GM18499 (cell line): ENCODE results near the gene TFF3.

ENCODE experiments used
- ATAC-seq: cut with Tn5 transposase; IDR thresholded peaks from one replicate; pipeline ENCODE4 v1.9.1; 2021; ENCODE audit warnings: moderate number of reproducible peaks; ENCODE audit not compliant: insufficient read depth, unreplicated experiment

Gene TFF3, protein sequence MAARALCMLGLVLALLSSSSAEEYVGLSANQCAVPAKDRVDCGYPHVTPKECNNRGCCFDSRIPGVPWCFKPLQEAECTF

DNA sequence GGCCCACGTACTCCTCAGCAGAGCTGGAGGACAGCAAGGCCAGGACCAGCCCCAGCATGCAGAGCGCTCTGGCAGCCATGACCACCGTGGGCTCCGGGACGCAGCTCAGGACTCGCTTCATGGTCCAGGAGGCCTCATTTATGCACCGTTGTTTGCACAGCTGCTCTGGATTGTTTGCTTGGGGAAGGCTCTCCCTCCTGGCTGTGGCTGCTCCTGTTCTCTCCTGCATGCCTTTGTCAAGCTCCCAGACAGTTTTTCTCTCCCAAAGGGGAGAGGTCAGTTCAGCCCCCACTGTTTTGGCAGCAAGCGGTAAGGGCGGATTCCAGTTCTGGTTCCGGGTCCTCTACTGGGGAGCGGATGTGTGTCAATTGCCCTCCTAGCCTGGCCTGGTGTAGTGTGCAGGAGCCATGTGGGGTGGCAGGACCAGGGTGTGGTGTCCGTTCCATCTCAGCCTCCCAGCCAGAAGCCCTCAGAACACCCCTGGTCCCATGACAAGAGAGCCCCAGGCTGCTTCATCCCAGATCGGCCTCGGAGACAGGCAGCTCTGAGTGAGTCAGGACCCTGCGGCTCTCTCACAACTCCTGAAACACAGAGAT, at the start of gene TFF3:
Gene TFF3, minus strand, starts transcription at position 114 of the 596 bp plus-strand sequence. Its CDS starts 35 bp downstream, at position 79.
- ATAC-seq, result no peak

DNA sequence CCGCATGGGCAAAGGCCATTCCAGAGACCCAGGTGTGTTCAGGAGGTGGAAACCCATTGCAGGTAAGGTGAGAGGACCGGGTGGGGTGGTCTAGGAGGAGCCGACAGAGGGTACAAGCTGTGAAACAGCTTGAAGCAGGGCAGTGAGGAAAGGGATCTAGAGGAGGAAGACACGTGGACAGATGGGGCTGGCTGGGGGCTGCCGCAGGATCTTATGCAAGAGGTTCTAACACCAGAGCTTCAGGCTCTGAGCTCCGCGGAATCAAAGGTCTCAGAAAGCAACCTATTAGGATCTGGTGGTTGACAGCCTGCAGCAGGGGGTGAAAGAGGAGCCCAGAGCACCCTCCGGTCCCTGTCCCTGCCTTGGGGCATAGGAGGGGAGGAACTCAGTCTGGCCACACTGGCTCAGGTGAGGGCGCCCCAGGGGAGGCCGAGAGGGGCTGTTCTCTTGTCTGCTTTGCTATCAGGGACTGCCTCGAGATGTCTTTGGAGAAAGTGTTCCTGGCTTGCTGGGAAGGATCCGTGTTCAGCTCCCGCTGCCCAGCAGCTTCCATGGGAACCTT, 49.2 kb upstream of the TFF3 start:
- no peak for ATAC-seq

DNA sequence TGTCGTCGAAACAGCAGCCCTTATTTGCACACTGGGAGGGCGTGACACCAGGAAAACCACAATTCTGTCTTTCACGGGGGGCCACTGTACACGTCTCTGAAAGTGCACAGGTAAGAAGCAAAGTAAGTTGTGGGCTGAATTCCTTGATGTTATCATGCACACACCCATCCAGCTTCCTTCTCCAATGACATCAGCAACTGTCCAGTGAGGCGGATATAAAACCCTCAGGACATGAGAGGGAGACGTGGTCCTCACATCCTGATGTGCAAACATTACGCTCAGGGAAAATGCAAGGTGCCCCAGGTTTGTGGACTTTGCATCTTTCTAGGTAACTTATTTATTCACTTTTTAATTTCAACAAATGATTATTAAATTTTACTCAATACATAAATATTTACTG, 48.1 kb upstream of the TFF3 start:
- no peak for ATAC-seq

DNA sequence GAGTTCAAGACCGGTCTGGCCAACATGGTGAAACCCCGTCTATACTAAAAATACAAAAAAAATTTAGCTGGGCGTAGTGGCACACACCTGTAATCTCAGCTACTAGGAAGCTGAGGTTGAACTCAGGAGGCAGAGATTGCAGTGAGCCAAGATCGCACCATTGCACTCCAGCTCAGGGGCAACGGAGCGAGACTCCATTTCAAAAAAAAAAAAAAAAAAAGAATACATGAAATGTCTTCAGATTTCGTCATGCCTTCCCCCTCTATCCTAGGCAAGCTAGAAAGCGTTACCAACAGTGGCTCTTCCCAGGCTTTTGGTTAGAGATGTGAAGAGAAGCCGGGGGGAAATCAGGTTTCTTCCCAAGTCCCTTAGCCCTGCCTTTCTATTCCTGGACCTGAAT, 47.5 kb upstream of the TFF3 start:
- ATAC-seq, result no peak

DNA sequence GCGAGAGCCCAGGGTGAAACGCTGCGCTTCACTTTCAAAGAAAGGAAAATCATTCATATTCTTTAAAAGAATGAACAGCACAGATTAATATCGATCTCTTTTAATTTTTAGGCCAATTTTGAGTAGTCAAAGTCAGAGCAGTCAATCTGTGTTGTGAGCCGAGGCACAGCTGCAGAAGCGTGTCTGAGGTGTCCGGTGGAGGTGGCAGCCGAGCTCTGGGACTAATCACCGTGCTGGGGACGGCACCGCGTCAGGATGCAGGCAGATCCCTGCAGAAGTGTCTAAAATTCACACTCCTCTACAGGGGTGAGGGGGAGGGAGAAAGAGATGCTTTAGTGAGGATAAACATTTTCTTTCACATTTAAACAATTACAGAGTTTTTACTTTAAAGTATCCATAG, 47.0 kb upstream of the TFF3 start:
- ATAC-seq, result no peak

DNA sequence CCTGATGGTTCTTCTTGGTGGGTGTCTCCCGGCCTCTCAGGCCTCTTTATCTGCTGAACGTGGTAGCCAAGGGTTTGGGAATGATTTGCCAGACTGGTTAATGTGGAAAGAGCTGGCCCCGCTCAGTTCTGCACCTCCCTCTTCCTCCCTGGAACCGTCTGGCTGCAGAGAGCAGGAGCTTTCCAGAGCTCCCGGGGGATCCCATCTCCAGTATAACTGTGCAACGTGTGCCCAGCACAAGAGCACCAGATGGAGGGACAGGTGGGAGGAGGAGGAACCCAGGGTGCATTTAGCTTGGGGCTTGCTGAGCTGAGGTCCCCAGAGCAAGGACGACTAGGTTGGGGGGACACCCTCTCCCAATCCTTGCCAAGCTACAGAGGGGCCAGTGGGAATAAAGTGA, 46.1 kb upstream of the TFF3 start:
- no peak for ATAC-seq

DNA sequence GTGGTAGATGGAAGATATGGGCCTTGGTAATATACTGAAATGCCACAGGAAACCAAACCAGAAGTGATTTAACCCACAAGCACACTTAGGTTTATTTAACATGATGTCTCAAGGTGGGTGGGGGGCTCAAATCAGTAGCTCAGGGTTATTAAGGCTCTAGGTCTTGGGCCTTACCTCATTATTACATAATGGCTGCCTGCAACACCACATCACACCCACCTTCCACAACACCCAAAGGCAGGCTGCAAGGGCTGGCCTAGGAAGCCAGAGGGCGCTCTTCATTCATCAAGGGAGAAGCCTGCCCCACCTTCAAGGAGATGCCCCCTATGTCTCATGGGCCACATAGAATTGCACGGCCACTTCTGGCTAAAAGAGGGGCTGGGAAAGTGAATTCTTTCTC, 45.1 kb upstream of the TFF3 start:
- ATAC-seq, result no peak

DNA sequence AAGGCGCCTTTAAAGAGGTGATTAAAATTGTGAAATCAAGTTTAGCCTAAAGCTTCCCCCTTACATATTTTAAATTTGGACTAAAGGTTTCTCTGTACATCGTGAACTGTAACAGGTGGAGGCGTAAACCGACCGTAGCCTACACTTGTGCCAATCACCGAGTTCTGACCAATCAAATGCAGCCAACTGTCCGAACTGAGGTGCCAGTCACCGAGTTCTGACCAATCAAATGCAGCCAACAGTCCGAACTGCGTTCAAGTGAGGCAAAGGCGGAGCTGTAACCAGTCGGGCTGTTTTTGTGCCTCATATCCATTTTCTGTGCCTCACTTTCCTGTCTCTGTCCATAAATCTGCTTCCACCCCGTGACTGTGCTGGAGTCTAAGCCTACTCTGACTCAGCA, 43.7 kb upstream of the TFF3 start:
- ATAC-seq, result no peak

DNA sequence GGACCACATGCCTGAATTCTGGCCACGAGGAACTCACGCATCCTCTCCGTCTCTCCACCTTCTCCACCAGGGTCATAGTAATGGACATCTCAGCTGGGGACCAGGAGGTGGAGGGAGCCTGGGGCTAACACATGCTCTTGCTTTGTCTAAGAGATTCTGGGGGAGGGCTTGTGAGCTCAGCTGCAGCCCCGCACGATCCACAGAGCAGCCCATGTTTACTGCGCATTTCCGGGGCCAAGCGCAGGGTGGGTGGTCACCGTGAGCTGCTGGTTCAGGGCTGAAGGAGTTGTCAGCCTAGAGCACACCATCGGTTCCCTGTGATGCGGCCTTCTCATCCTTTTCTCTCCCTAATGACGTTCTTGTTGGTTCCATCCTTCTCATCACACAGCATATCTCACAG, 43.1 kb upstream of the TFF3 start:
- ATAC-seq, result no peak

DNA sequence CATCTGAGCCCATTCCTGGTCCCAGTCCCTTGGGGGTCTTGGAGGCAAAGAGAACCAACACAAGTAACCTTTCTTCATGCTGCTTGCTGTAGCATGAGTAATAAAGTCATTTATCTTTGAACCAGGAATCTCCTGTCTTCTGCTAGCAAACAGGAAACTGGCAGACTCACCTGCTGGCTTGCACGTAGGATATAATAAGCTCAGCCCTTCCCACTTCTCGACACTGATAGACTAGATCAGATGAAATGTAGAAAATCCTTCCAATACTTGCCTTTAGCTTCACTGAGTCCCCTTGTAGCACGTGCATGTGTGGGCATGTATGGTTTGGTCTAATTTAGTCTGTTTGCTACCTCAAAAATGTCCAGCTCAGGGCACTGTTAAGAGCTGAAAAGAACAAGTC, 42.1 kb upstream of the TFF3 start:
- ATAC-seq, result no peak

DNA sequence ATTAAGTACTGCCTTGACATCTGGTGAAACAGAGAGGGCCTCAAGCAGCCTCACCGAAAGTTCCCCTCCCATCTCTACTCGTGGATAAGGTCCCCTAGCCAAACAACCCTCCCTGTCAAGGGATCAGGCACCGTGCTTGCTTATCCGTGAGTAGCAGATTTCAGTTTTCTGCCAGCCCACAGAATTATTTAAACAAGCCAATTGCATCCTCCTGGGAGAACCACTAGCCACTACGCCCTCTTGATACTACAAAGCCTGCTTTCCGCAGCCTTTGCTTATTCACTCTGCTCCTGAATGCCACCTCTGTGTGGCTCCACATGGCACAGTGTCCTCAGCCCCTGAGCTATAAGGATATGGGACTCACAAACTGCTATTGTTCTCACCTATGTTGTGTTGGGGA, 41.4 kb upstream of the TFF3 start:
- no peak for ATAC-seq

DNA sequence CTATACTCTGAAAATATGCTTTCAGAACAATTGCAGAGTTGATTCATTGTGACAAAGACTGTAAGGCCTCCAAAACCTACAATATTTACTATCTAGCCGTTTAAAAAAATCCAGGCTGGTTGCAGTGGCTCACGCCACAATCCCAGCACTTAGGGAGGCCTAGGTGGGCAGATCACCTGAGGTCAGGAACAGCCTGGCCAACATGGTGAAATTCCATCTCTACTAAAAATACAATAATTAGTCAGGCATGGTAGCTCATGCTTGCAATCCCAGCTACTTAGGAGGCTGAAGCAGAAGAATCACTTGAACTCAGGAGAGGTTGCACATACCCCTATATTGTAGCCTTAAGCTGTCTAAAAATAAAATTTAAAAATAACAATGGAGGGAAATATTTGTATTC, 40.8 kb upstream of the TFF3 start:
- ATAC-seq, result no peak

DNA sequence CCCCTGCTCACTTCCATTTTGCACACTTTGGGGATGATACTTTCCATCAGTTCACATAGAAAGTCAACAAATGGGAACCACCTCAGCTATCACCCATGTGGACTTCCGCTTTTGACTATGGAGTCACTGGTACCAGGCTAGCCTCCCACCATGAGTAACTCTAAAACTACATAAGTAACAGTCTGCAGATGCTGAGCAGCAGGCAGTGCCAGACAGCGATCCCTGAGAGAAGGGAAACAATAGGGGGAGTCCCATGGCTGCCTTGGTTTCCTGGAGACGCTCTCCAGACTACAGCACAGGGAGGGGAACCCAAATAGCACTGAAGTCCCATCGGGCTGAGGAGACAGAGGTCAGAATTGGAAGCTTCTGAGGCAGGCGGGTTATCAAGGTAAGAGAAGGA, 38.4 kb upstream of the TFF3 start:
- ATAC-seq, result no peak

DNA sequence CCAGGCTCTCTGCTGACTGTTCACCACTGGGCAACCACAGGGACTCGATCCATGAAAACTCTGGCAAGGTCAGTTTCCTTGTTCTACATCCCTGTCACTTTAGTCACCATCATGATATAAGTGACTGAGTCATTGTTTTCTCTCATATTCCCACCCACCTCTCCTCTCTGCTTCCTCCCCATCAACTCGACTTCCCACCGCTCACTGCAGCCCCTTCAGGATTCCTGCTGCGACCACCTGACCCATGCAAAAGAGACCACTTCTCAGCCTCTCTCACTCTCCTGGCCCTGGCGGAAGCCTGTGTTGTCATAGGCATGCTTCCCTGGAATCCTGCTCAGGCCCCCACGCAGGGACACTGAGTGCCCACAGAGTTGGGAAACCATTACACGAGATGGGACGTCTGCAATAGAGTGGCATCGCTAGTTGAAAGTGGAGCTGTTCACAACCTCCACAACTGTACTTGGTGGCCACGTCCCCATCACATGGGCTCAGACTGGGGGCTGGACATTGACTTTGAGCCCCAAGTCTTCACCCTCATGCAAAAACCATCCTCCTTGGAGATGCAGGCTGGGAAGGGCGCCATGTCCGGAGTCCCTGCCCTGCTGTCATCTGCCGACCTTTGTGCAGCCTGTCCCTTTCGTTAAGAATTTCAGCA, 37.4 kb upstream of the TFF3 start:
- ATAC-seq, result no peak

DNA sequence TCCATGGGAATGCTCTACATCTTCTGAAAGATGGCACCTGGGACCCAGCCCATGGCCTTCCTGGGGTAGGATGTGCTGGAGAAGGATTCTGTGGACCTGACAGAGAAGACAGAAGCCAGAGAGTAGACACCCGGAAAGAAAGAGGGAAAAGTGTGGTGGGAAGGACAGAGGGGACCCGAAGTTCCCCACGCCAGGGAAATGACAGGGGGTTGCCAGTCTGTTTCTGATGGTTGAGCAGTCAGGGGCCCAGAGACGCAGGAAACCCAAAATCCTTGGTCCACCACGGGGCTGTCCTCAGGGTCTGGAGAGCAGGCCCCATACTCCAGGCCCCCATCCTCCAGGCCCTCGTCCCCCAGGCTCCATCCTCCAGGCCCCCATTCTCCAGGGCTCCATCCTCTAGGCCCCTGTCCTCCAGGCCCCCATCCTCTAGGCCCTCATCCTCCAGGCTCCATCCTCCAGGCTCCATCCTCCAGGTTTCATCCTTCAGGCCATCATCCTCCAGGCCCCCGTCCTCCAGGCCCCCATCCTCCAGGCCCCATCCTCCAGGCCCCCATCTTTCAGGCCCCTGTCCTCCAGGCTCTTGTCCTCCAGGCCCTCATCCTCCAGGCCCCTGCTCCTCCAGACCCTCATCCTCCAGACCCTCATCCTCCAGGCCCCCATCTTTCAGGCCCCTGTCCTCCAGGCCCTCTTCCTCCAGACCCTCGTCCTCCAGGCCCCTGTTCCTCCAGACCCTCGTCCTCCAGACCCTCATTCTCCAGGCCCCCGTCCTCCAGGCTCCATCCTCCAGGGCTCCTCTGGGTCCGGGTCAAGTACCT, 36.6 kb upstream of the TFF3 start:
- no peak for ATAC-seq

DNA sequence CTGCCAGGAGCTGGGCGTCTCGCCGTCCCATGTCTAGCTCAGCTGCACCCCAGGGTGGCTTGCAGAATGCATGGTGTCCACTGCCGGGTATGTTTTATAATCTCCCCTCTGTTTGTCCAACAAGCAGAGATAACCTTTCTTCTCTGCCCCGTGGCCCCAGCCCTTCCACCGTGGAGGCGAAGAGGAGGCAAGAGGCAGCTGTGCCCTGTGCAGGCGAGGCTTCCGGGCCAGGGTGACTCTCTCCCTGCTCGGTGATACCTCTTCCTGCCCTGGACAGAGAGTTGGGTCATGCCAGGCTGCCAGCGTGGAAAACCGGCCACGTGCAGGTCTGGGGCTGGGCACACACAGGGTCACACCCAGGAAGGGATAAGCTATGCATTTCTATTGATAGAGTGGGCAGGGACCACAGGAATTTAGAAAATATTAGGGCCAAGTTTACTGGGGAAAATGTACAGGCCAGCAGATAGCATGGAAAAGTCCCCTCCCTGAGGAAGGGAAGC, 35.8 kb upstream of the TFF3 start, which contains the start of gene TFF2:
Gene TFF2, minus strand, starts transcription at position 68 of the 500 bp plus-strand sequence. Its CDS starts 37 bp downstream, at position 31.
- no peak for ATAC-seq

DNA sequence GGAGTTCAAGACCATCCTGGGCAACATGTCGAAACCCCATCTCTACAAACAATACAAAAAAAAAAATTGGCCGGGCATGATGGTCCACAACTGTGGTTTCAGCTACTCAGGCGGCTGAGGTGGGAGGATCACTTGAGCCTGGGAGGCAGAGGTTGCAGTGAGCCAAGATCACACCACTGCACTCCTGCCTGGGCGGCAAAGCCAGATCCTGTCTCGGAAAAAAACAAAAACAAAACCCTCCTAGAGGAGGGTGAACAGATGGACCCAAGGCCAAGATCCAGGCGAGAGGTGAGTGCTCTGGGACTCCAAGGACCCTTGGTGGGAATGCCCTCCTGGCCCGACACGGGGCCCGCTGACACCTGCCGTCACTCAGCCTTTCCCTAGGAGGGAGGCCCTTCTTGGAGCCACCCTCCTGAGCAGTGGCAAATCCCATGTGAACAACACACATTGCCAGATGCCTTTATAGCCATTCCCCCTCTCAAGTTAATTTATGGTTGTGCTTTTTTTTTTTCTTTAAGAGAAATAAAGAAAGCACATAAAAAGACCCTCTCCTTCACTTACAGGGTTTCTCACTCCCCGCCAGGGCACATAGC, 35.2 kb upstream of the TFF3 start:
- ATAC-seq, result no peak

DNA sequence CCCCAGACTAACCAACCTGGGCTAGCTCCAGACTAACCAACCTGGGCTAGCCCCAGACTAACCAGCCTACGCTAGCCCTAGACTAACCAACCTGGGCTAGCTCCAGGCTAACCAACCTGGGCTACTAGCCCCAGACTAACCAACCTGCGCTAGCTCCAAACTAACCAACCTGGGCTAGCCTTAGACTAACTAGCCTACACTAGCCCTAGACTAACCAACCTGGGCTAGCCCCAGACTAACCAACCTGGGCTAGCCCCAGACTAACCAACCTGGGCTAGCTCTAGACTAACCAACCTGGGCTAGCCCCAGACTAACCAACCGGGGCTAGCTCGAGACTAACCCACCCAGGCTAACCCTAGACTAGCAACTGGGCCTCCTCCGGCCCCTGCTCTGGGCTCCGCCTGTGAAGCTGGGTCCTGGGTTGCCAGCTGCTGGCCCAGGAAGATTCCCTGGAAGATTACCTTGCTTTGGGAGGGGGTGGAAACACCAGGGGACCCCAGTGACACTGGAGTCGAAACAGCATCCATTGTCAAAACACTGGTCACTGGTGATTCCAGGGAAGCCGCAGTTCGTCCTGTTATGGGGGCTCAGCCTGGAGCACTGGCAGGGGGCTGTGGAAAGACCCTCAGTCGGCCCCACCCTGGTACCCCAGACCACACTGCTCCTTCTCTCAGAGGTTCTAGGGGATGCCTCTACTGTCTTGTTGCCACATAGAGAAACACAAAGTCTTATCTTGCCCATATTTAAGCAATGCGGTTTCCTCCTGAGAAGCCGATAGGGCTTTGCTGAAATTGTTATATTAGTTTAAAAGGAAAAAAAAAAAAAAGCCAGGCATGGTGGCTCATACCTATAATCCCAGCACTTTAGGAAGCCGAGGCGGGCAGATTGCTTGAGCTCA, 34.5 kb upstream of the TFF3 start:
- ATAC-seq, result no peak

DNA sequence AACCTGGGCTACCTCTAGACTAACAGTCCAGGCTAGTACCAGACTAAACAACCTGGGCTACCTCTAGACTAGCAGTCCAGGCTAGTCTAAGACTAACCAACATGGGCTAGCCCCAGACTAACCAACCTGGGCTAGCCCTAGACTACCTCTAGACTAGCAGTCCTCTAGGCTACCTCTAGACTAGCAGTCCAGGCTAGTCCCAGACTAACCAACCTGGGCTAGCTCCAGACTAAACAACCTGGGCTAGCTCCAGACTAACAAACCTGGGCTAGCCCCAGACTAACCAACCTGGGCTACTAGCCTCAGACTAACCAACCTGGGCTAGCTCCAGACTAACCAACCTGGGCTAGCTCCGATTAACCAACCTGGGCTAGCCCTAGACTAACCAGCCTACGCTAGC, 33.6 kb upstream of the TFF3 start:
- ATAC-seq, result no peak
